DOHH2 (cell line): ENCODE data around the gene ISLR.

Source experiments
- H3F3A ChIP-seq: fragments of 200-600 bp; sonication (generic), shearing (Covaris generic); 2 replicates; pipeline ENCODE4 v1.6.0; 2016; ENCODE audit warnings: antibody characterized with exemption, mild to moderate bottlenecking; ENCODE audit not compliant: control insufficient read depth, insufficient read depth
- H3K27ac ChIP-seq: fragments of 200-600 bp; sonication (generic); 2 replicates; pipeline ENCODE4 v1.5.1; 2014; ENCODE audit warnings: low read depth, mild to moderate bottlenecking, low read length, moderate library complexity
- H3K27me3 ChIP-seq: fragments of 200-600 bp; sonication (generic); 2 replicates; pipeline ENCODE4 v1.6.1; 2014; ENCODE audit warnings: mild to moderate bottlenecking, low read length, mixed read lengths; ENCODE audit not compliant: control insufficient read depth
- H3K36me3 ChIP-seq: fragments of 200-600 bp; sonication (generic); 2 replicates; pipeline ENCODE4 v1.6.1; 2014; ENCODE audit warnings: mild to moderate bottlenecking, low read length, moderate library complexity, mixed read lengths; ENCODE audit not compliant: control insufficient read depth
- H3K4me1 ChIP-seq: fragments of 200-600 bp; sonication (generic); 2 replicates; pipeline ENCODE4 v1.6.1; 2014; ENCODE audit warnings: mild to moderate bottlenecking, low read length, mixed read lengths; ENCODE audit not compliant: control insufficient read depth
- H3K4me2 ChIP-seq: fragments of 200-600 bp; sonication (generic); 2 replicates; pipeline ENCODE4 v1.6.0; 2014; ENCODE audit warnings: mild to moderate bottlenecking, low read length, moderate library complexity
- H3K4me3 ChIP-seq: fragments of 200-600 bp; sonication (generic); 2 replicates; pipeline ENCODE4 v1.5.1; 2014; ENCODE audit warnings: mild to moderate bottlenecking, low read length, mixed read lengths
- H3K79me2 ChIP-seq: fragments of 200-600 bp; sonication (generic); 2 replicates; pipeline ENCODE4 v1.6.1; 2014; ENCODE audit warnings: mild to moderate bottlenecking, low read length, mixed read lengths; ENCODE audit not compliant: control insufficient read depth
- H3K9me2 ChIP-seq: fragments of 200-600 bp; sonication (generic); replicated peaks from 2 replicates; pipeline ENCODE4 v1.6.1; 2014; ENCODE audit warnings: mild to moderate bottlenecking, low read length, mixed read lengths; ENCODE audit not compliant: control insufficient read depth
- H3K9me3 ChIP-seq: fragments of 200-600 bp; sonication (generic); 2 replicates; pipeline ENCODE4 v1.6.1; 2014; ENCODE audit warnings: antibody characterized with exemption, low read length, mixed read lengths; ENCODE audit not compliant: control insufficient read depth, insufficient read depth
- H4K20me1 ChIP-seq: fragments of 200-600 bp; sonication (generic); 2 replicates; pipeline ENCODE4 v1.6.0; 2014; ENCODE audit warnings: low read depth, mild to moderate bottlenecking, antibody characterized with exemption, low read length, moderate library complexity; ENCODE audit not compliant: control insufficient read depth, insufficient read depth
- EZH2phosphoT487 ChIP-seq: fragments of 200-600 bp; sonication (generic); IDR thresholded peaks from 2 replicates; pipeline ENCODE4 v1.6.1; 2017; ENCODE audit warnings: borderline replicate concordance, mild to moderate bottlenecking, antibody characterized with exemption, low read length, moderate library complexity, mixed read lengths
- TF ChIP-seq, protein P1 (sequence below): fragments of 200-600 bp; sonication (generic); IDR thresholded peaks from one replicate; pipeline ENCODE4 v1.5.1; 2014; ENCODE audit warnings: antibody characterized with exemption, mild to moderate bottlenecking, low read depth, low read length; ENCODE audit not compliant: poor library complexity, severe bottlenecking

ISLR gene, protein sequence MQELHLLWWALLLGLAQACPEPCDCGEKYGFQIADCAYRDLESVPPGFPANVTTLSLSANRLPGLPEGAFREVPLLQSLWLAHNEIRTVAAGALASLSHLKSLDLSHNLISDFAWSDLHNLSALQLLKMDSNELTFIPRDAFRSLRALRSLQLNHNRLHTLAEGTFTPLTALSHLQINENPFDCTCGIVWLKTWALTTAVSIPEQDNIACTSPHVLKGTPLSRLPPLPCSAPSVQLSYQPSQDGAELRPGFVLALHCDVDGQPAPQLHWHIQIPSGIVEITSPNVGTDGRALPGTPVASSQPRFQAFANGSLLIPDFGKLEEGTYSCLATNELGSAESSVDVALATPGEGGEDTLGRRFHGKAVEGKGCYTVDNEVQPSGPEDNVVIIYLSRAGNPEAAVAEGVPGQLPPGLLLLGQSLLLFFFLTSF

DNA sequence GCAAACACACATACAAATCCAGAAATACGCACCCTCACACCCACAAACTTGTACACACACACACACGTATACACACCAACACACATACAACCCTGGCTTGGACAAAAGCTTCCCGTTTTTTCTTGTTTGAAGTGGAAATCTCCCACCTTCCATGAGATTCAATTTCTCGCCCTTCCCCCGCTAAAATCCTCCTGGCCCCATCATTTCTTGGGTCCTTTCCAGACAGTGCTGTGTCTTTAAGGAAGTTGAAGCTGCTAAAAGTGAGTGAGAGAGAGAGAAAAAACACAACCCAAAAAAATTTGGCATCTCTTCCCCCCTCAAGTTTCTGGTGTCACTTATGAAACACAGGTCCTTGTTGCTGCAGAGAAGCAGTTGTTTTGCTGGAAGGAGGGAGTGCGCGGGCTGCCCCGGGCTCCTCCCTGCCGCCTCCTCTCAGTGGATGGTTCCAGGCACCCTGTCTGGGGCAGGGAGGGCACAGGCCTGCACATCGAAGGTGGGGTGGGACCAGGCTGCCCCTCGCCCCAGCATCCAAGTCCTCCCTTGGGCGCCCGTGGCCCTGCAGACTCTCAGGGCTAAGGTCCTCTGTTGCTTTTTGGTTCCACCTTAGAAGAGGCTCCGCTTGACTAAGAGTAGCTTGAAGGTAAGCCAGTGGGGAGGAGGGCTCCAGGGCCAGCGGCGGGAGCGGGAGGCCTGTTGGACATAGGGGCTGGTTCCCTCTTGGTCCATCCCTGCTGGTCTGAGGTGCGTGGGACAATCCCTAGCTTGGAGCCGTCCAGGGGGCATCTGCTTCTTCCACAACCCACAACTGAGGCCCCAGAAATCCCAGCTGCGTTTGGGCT, at the start of gene ISLR:
ISLR (plus strand) TSS at position 331 of the 839 bp plus-strand sequence. CDS start 1,149 bp downstream, outside the sequence.
- Histone ChIP-seq H3F3A (no peaks in the 10 kb centered on the region), H3K4me1 (no peaks in the 10 kb centered on the region), H3K27me3 (no peaks in the 10 kb centered on the region), H3K9me3 (no peaks in the 10 kb centered on the region), H3K27ac (no peak within 1 kb of the TSS), H3K79me2 (no peaks in the 10 kb centered on the region), H3K36me3 (no peaks in the 10 kb centered on the region), H3K4me2 (no peak within 1 kb of the TSS), H3K4me3 (no peak within 1 kb of the TSS), H4K20me1 (no peaks in the 10 kb centered on the region; the same call in 1 of the 2 replicates), H3K9me2 (no peaks in the 10 kb centered on the region)
- TF ChIP-seq, protein P1, sequence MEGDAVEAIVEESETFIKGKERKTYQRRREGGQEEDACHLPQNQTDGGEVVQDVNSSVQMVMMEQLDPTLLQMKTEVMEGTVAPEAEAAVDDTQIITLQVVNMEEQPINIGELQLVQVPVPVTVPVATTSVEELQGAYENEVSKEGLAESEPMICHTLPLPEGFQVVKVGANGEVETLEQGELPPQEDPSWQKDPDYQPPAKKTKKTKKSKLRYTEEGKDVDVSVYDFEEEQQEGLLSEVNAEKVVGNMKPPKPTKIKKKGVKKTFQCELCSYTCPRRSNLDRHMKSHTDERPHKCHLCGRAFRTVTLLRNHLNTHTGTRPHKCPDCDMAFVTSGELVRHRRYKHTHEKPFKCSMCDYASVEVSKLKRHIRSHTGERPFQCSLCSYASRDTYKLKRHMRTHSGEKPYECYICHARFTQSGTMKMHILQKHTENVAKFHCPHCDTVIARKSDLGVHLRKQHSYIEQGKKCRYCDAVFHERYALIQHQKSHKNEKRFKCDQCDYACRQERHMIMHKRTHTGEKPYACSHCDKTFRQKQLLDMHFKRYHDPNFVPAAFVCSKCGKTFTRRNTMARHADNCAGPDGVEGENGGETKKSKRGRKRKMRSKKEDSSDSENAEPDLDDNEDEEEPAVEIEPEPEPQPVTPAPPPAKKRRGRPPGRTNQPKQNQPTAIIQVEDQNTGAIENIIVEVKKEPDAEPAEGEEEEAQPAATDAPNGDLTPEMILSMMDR, result no peak
- no peak for TF ChIP-seq EZH2phosphoT487

DNA sequence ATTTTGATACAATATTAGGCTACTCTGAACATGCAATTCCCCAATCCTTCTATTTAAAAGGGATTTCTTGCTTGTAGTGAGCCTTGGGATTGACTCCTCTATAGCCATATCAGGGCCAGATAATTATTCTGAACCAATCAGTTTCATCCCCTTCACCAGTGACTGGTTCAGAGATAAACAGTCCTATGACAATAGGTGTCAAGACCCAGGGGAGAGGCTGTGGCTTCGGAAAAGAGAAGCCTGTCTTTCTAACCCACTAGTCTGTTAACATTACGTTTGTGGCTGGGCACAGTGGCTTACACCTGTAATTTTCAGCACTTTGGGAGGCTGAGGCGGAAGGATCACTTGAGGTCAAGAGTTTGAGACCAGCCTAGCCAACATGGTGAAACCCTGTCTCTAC, 49.3 kb upstream of the ISLR start:
- no peak overlapping the region for H3K4me2 ChIP-seq
- no peak overlapping the region for H3K27ac ChIP-seq
- no peak overlapping the region for H3K4me3 ChIP-seq
- TF ChIP-seq EZH2phosphoT487, result no peak
- TF ChIP-seq, protein P1, result no peak
- H3K9me3 ChIP-seq, result no peaks in the 10 kb centered on the region
- no peaks in the 10 kb centered on the region; the same call in 1 of the 2 replicates for H4K20me1 ChIP-seq
- no peaks in the 10 kb centered on the region for H3K9me2 ChIP-seq
- peaks cover 27% of the 10 kb centered on the region for H3K4me1 ChIP-seq
- no peaks in the 10 kb centered on the region for H3K79me2 ChIP-seq
- H3K36me3 ChIP-seq, result no peaks in the 10 kb centered on the region
- H3F3A ChIP-seq, result peaks cover 5% of the 10 kb centered on the region
- H3K27me3 ChIP-seq, result peaks cover 14% of the 10 kb centered on the region

DNA sequence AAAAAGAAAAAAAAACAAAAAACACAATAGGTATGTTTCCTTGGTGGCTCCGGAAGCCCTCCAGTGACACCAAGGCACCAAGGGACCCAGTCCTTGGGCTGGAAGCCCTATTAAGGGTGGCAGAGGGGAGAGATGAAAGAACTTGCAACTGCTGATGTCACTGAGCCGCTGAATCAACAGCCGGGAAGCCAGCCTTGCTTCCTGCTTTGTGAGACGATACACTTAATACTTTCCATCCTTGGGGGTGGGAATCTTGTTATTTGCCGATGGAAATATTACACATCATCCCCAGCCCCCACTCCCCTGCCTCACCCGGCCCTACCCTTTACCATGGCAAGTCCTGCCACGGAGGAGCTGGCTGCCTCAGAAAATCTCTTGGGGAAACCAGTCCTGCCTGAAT, 48.8 kb upstream of the ISLR start:
- H3K4me3 ChIP-seq, result no peak overlapping the region
- no peaks in the 10 kb centered on the region for H3K36me3 ChIP-seq
- no peak overlapping the region for H3K27ac ChIP-seq
- no peaks in the 10 kb centered on the region for H3K79me2 ChIP-seq
- H3K27me3 ChIP-seq, result peaks cover 17% of the 10 kb centered on the region
- no peaks in the 10 kb centered on the region for H3K9me2 ChIP-seq
- no peak overlapping the region for H3K4me2 ChIP-seq
- H3K9me3 ChIP-seq, result no peaks in the 10 kb centered on the region
- H3F3A ChIP-seq, result peaks cover 5% of the 10 kb centered on the region
- no peaks in the 10 kb centered on the region; the same call in 1 of the 2 replicates for H4K20me1 ChIP-seq
- H3K4me1 ChIP-seq, result peaks cover 27% of the 10 kb centered on the region
- TF ChIP-seq EZH2phosphoT487, result no peak
- TF ChIP-seq, protein P1, result no peak
